Activated naive CD8-positive, alpha-beta T cell (primary cell): Measurements from ENCODE around the gene ZBTB20.

ENCODE experiments used
- H3K27ac Mint-ChIP-seq: one replicate; pipeline ENCODE4 v1.8.0; 2021; ENCODE audit warnings: mixed read lengths
- H3K27me3 Mint-ChIP-seq: one replicate; pipeline ENCODE4 v1.8.0; 2021; ENCODE audit warnings: mixed read lengths
- H3K36me3 Mint-ChIP-seq: one replicate; pipeline ENCODE4 v1.8.0; 2021; ENCODE audit warnings: mixed read lengths
- H3K4me1 Mint-ChIP-seq: one replicate; pipeline ENCODE4 v1.8.0; 2021; ENCODE audit warnings: low read depth, mixed read lengths
- H3K4me3 Mint-ChIP-seq: one replicate; pipeline ENCODE4 v1.8.0; 2021; ENCODE audit warnings: mild to moderate bottlenecking, mixed read lengths
- H3K9me3 Mint-ChIP-seq: one replicate; pipeline ENCODE4 v1.8.0; 2021; ENCODE audit warnings: low read depth, mixed read lengths

Gene ZBTB20

DNA sequence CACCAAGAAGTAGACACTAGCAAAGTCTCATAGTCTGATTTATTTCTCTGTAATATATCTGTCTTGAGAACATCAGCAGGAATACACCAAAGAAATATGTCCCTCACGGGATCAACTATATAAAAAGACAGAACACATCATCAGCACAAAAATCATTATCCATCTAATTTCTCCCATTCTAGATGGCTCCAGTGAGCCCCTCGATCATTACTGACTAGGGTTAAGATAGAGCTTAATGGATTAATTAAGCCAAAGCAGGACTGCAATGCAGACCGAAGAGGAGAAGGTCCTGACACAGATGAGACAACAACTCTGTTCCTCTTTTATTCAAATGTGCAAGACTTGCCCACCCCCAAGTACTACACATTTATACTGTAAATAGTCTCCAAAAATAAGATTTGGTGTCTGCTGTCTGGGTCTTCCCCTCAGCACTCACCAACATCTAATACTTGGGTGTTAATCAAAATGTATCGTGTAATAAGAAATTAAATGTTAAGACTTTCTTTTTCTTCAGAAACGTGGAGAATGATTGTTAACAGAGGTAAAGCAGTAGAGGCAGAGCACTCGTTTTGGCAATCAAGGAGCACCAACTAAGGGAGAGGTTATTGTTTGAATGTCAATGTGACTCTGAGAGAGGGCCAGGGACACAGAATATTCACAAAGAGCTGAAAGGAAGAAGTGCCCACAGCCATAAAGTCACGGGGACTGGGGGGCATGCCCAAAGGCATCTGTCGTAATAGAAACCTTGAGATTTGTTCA, 719.6 kb downstream of the ZBTB20 start:
- no peaks in the 10 kb centered on the region for H3K4me1 Mint-ChIP-seq
- no peaks in the 10 kb centered on the region for H3K27me3 Mint-ChIP-seq
- no peaks in the 10 kb centered on the region for H3K9me3 Mint-ChIP-seq
- no peak overlapping the region for H3K4me3 Mint-ChIP-seq
- no peaks in the 10 kb centered on the region for H3K36me3 Mint-ChIP-seq
- H3K27ac Mint-ChIP-seq, result no peak overlapping the region

DNA sequence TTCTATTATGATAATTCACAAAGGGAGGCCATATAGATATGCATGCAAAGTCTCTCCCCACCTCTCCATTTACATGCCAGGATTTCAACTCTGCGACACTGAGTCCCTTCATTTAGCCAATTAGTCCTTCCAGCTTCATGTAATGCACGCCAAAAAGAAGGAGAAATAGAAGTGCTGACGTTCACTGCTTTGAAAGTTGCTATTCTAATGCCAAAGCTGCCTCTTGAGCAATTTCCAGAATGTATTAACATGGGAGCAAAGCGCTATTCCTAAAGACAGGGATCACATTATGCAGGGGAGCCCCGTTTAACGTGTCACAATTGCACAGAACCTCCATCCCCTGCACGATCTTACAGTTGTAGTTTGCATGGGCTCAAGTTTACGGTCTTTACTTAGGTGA, 722.8 kb downstream of the ZBTB20 start:
- Mint-ChIP-seq H3K9me3 (no peaks in the 10 kb centered on the region), H3K4me3 (no peak overlapping the region), H3K4me1 (no peaks in the 10 kb centered on the region), H3K27ac (no peak overlapping the region), H3K27me3 (no peaks in the 10 kb centered on the region), H3K36me3 (no peaks in the 10 kb centered on the region)

DNA sequence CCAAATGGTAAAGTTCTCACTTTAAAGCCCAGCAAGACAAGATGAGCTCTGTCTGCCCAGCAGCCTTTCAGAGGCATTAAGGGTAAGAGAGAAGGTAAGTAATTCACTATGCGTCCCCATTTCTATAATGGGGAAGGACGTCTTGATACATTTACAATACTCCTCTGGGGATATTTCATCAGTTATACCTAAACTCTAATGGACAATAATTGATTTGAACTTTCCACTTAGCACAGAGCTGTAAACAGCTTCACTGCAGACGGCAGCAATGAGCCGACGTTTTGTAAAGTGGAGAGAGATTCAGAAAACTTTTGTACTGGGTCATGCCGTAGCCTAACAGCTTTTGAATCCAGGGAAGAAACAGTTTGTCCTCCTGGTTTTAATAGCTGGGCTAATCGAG, 725.9 kb downstream of the ZBTB20 start:
- no peak overlapping the region for H3K27ac Mint-ChIP-seq
- peaks cover 15% of the 10 kb centered on the region for H3K4me1 Mint-ChIP-seq
- H3K27me3 Mint-ChIP-seq, result no peaks in the 10 kb centered on the region
- H3K9me3 Mint-ChIP-seq, result no peaks in the 10 kb centered on the region
- H3K4me3 Mint-ChIP-seq, result no peak overlapping the region
- peaks cover 2% of the 10 kb centered on the region for H3K36me3 Mint-ChIP-seq

DNA sequence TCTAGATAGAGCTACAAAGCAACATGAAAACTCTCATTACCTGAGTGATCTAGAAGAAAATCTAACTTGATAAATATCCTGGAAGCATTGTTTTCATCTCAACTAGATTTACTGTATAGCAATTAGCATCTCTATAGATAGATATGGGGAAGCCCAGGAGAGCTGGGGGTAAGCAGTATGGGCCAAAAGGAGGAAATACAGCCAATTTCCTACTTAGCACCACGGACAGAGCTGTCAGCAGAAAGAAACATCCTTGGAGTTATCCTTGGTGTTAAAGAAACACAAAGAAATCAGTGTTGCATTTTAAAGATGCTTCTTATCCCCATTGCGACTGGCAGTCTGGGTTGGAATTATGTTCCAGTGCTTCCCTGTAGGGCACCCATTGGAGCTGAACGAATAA, 727.0 kb downstream of the ZBTB20 start:
- no peak overlapping the region for H3K4me3 Mint-ChIP-seq
- peaks cover 15% of the 10 kb centered on the region for H3K4me1 Mint-ChIP-seq
- H3K36me3 Mint-ChIP-seq, result peaks cover 2% of the 10 kb centered on the region
- no peaks in the 10 kb centered on the region for H3K9me3 Mint-ChIP-seq
- no peaks in the 10 kb centered on the region for H3K27me3 Mint-ChIP-seq
- no peak overlapping the region for H3K27ac Mint-ChIP-seq

DNA sequence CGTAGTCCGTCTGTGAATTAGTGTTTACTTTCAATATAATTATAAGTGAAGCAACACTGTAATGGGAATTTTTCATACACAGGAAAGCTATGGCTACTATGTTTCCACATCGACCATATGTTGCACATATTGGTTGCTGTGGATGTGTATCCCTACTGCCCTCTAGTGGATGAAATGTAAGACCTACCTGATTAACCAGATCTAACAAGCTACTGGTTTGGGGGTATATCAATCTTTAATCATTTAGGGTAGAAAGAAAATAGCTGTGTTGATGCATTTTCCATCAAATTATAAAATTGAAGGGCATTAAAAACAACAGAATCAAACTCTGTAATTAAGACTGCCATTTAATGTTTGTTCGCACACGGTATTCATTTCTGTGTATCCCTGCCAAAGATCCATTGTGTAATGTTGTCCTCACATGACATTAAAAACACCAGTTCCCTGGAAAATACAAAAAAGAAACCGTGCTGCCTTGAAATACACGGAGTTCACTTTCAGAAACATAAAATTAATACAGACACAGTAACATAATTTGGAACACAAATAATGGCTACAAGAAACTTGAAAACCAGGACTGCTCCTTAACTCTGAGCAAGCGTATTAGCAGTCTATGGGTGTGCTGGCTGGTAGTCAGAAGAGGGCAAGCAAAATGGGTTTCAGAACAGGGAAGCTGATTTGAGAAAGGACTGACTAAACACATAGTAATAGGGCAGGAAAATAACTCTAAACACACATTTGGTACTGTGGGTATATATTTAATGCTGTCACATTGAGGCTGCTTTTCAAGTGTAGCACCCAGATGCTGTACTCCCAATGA, 728.2 kb downstream of the ZBTB20 start:
- no peaks in the 10 kb centered on the region for H3K27me3 Mint-ChIP-seq
- H3K36me3 Mint-ChIP-seq, result peaks cover 2% of the 10 kb centered on the region
- peak overlapping the region; percentile 19 for H3K4me3 Mint-ChIP-seq
- peak overlapping the region; percentile 87 for H3K27ac Mint-ChIP-seq
- no peaks in the 10 kb centered on the region for H3K9me3 Mint-ChIP-seq
- peaks cover 18% of the 10 kb centered on the region for H3K4me1 Mint-ChIP-seq

DNA sequence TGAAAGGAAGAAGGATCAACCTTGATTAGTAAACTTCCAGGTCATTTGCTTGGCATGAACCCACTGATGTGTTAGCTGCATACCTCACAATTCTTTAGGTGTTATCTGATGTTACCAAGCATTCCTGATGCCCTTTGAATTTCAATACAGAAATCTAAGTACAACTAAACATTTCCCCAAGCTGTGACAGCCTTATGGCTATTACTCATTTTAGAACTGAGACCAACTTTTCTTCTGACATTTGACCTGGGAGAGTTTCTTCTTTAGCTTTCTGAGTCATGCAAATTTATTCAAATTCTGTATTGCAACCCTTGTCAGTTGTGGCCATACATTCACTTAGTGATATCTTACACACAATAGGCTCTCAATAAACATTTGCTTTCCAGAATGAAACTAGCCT, 729.0 kb downstream of the ZBTB20 start:
- peak overlapping the region; percentile 19 for H3K4me3 Mint-ChIP-seq
- H3K36me3 Mint-ChIP-seq, result peaks cover 2% of the 10 kb centered on the region
- H3K9me3 Mint-ChIP-seq, result no peaks in the 10 kb centered on the region
- H3K4me1 Mint-ChIP-seq, result peaks cover 20% of the 10 kb centered on the region
- H3K27ac Mint-ChIP-seq, result peak overlapping the region; percentile 87
- no peaks in the 10 kb centered on the region for H3K27me3 Mint-ChIP-seq

DNA sequence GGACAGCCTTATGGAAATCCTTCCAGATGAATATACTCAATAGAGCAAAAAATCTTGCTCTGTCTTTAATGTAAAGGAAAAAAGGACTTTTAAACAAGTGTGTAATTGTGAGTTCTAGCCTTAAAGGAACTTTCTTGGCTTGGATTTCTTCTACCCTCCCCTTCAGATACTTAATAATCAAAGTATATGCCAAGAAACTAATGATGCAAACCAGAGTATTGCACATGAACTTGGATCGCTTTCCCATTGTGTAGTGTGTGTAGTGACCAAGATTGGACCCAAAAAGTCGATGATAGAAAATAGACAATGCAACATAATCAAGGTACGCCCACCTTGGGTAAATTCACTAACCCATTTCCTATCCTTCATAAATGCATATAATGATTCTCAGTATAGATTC, 729.4 kb downstream of the ZBTB20 start:
- Mint-ChIP-seq H3K36me3 (peaks cover 2% of the 10 kb centered on the region), H3K9me3 (no peaks in the 10 kb centered on the region), H3K4me1 (peaks cover 24% of the 10 kb centered on the region), H3K4me3 (peak overlapping the region; percentile 37), H3K27me3 (no peaks in the 10 kb centered on the region), H3K27ac (peak overlapping the region; percentile 87)

DNA sequence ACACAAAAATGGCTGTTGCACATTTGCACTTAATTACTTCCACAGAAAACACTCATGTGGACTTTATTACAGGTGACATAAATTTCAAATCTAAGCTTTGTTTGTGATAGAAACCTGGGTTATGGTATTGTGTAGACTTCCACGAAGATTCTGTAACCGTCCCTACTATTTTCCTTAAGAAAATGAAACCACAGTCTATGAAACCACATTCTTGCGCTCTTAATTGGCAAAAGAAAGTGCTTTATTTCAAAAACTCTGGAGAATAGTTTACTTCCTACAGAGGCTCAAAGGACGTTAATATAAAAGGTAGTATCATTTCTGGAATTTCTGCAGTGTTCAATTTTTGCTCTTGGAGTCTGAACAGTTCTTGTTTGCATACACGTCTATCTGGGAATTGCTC, 729.8 kb downstream of the ZBTB20 start:
- peaks cover 2% of the 10 kb centered on the region for H3K36me3 Mint-ChIP-seq
- no peaks in the 10 kb centered on the region for H3K27me3 Mint-ChIP-seq
- H3K27ac Mint-ChIP-seq, result peak overlapping the region; percentile 87
- H3K4me3 Mint-ChIP-seq, result no peak overlapping the region
- H3K9me3 Mint-ChIP-seq, result no peaks in the 10 kb centered on the region
- peaks cover 28% of the 10 kb centered on the region for H3K4me1 Mint-ChIP-seq

DNA sequence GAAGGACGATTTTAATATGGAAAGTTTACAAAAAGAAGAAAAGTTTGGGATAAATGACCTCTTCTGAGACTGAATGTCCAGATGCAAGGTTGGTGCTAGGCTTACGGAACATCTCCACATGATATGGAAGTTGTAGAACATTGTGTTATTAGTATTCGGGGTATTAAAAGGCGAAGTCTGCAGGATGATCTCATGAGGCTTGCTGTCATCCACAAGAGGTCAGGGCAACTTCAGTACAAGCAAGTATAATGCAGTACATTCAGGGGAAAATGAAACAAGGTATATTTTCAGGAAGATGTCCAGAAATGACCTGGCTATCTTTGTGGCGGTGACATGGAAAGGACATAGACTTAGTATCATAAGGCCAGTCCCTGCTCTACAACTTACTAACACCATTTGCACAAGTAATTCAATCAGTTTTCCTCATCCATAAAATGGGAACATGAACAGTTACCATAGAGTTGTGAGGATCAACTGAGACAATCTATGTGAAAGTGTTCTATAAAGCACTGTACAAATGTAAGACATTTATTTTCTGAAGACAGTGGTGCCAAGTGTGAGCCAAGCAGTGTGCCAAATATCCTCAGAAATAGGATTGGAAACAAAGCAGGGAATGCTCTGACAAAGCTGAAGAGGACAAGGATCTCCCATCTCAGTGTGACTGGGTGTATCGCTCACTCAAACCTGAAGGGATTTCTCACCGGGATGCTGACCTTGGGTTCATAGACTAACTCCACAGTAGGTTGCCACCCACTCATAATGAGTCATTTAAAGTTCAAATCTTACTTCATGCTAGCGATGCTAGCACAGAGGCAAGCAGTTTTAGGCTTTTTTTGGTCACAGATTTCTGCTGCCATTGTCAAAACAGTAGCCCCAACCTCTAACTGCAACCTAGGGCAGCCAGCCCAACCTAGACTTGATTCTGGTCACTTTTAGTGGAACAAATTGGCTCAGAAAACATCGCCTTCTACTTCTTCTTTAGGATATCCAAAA, 735.0 kb downstream of the ZBTB20 start:
- H3K4me3 Mint-ChIP-seq, result no peak overlapping the region
- no peaks in the 10 kb centered on the region for H3K27me3 Mint-ChIP-seq
- H3K36me3 Mint-ChIP-seq, result peaks cover 3% of the 10 kb centered on the region
- H3K27ac Mint-ChIP-seq, result peak overlapping the region; percentile 69
- H3K9me3 Mint-ChIP-seq, result no peaks in the 10 kb centered on the region
- peaks cover 21% of the 10 kb centered on the region for H3K4me1 Mint-ChIP-seq

DNA sequence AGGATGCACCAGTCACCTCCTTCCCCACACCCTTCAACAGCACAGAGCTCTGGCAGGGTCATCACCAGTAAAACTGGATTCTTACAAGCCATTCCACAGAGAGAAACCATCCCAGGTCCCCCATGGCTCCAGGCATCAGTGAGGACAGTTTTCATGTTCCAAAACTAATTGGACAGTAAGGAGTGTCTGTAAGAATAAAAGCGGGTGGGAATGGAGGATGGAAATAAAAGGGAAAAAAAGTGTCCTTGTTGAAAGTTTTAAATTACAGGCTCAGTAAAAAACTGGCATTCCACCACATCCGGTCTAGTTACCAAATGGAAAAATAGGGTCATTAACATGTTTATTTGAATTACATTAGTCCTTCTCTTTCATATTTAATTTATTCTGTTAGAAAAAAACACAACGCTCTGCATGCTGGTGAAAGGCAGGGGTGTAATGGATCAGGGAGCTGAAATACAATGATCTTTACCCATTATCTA, 735.9 kb downstream of the ZBTB20 start:
- no peak overlapping the region for H3K27ac Mint-ChIP-seq

DNA sequence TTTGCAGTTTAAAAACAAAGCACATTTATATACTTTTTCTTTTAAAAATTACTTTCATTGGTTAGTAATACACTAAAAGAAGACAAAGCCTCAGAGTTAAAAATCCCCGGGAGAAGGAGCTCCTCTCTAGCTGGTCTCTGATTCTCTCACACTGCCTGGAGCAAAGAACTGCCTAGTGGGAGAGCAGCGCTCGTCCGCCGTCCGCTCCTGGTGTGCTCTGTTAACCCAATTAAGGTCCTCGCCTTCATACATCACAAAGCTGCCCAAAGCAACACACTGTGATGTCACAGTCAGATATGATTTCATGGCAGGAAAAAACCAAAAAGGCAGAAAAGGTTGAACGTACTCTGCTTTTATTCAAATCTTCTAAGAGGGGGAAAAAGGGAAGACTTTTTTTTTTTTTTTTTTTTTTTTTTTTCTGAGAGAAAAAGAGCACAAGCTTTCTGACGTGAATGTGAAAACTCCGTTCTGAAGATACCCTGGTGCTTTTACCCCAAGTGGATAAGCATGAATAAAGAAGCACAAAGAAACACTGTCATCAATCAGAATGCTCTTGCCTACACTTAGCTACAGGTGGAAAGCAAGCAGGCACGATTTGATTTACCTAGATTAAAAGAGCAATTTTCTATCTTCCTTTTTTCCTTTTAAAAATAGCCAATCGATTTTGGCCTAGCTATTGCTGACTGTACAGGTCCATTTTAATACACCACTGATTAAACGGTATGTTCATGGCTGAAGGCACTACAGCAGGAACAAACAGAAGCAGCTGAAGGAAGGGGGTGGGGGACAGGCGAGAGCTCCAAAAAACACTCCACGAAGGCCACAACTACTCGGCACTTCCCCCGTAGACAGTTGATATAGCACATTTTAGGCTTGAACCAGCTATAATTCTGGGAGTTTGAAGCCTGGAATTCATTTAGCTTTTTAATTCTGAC, 738.1 kb downstream of the ZBTB20 start:
- Mint-ChIP-seq H3K27me3 (no peaks in the 10 kb centered on the region), H3K4me3 (no peak overlapping the region), H3K4me1 (peaks cover 20% of the 10 kb centered on the region), H3K9me3 (no peaks in the 10 kb centered on the region), H3K27ac (no peak overlapping the region), H3K36me3 (peaks cover 3% of the 10 kb centered on the region)

More for the DNA sequence above, 735.9 kb downstream of the ZBTB20 start:
- no peaks in the 10 kb centered on the region for H3K9me3 Mint-ChIP-seq
- H3K4me1 Mint-ChIP-seq, result peaks cover 21% of the 10 kb centered on the region
- no peak overlapping the region for H3K4me3 Mint-ChIP-seq
- H3K27me3 Mint-ChIP-seq, result no peaks in the 10 kb centered on the region
- H3K36me3 Mint-ChIP-seq, result peaks cover 3% of the 10 kb centered on the region

DNA sequence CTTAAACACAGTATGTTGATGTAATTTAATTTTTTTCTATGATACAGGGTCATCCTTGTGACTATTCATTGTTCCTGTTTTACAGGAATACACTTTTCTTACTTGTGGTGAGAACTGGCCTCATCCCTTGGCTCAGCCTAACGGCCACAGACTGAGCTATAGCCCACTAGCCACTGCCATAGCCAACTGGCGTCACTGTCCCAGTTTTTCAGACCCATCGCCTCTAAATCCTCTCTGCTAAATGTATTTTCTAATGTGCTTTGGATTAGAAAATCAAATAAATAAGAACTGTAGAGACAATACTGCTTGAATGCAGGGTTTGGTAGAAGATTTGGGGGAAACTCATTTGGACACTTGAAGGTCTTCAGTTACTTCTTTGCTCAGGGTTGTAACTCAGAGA, 740.2 kb downstream of the ZBTB20 start:
- Mint-ChIP-seq H3K4me3 (no peak overlapping the region), H3K9me3 (no peaks in the 10 kb centered on the region), H3K27ac (no peak overlapping the region), H3K36me3 (peaks cover 3% of the 10 kb centered on the region), H3K27me3 (no peaks in the 10 kb centered on the region), H3K4me1 (peaks cover 5% of the 10 kb centered on the region)

DNA sequence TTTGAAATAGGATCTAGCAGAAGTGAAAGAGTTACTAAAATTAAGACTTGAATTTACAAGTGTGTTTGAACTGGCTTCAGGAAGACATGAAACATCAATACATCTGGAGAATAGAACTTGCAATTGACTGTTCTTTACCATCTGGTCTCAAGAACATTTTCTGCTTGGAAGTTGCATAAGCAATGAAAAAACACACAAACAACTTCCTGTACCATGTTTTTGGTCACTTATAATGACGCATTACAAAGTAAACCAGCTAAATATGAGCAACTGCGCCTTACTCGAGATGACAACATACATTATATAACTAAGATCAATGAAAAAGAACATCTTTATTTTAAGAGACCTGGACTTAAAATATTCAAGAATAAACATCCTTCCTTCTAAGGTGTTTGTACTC, 740.8 kb downstream of the ZBTB20 start:
- no peak overlapping the region for H3K4me3 Mint-ChIP-seq
- peaks cover 3% of the 10 kb centered on the region for H3K36me3 Mint-ChIP-seq
- H3K27ac Mint-ChIP-seq, result no peak overlapping the region
- no peaks in the 10 kb centered on the region for H3K9me3 Mint-ChIP-seq
- H3K27me3 Mint-ChIP-seq, result no peaks in the 10 kb centered on the region
- no peaks in the 10 kb centered on the region for H3K4me1 Mint-ChIP-seq
